ENCODE results near the gene LAMP1. TPM values are rescaled to one million over a fixed set of nuclear protein-coding genes. Genes with fewer than 3 reads are reported as not detected.

Gene LAMP1
- total and polyA plus RNA-seq, 2 of the 4 experiments (the other 2 are of a cell fraction) = 60.6 to 229 TPM

GRCh38 chr13:113358653-113359190 is 61.7 kb downstream of the LAMP1 start:
- Histone ChIP-seq H4K20me1 (ENCODE audit: insufficient read depth, low read length) (no peaks in the 10 kb centered on the region), H3K79me1 (ENCODE audit: low read depth in 1 of 2, low read length in 2 of 2) (no peaks in the 10 kb centered on the region), H2AFZ (replicated peaks; ENCODE audit: low read length, poor library complexity) (no peak overlapping the region), H2BK120ac (ENCODE audit: low read depth, low read length) (no peak overlapping the region), H2AK5ac (ENCODE audit: low read depth, low read length) (no peak overlapping the region), H3K27ac (ENCODE audit: insufficient read depth, low read length) (no peak overlapping the region), H2BK15ac (ENCODE audit: low read depth, low read length) (no peak overlapping the region), H3K9me3 (ENCODE audit: control insufficient read depth, insufficient read depth, low read length) (no peaks in the 10 kb centered on the region), H3K4ac (ENCODE audit: low read depth, low read length) (no peak overlapping the region), H4K5ac (ENCODE audit: low read depth, low read length) (no peak overlapping the region), H3K4me3 (ENCODE audit: insufficient read depth, low read depth, low read length) (no peak overlapping the region), H3K18ac (ENCODE audit: low read depth, low read length) (no peak overlapping the region), H2AK9ac (replicated peaks; ENCODE audit: low read depth, low read length, poor library complexity) (no peak overlapping the region), H3K56ac (ENCODE audit: extremely low read depth, insufficient read depth, low read length) (no peak overlapping the region), H3K23ac (ENCODE audit: low read depth, low read length) (no peak overlapping the region), H3K27me3 (ENCODE audit: control insufficient read depth, insufficient read depth, low read length) (peaks cover 24% of the 10 kb centered on the region), H3K4me1 (ENCODE audit: control insufficient read depth, insufficient read depth, low read length) (no peaks in the 10 kb centered on the region; the same call in 1 of the 2 replicates), H2BK20ac (ENCODE audit: low read depth, low read length) (no peak overlapping the region), H3K9me1 (ENCODE audit: insufficient read depth, low read length) (no peaks in the 10 kb centered on the region), H4K91ac (ENCODE audit: insufficient read depth, low read depth, low read length) (no peak overlapping the region), H2BK5ac (ENCODE audit: low read depth, low read length, poor library complexity, severe bottlenecking) (no peak overlapping the region), H3K4me2 (ENCODE audit: low read depth, low read length) (no peak overlapping the region), H4K8ac (ENCODE audit: low read depth in 2 of 2, low read length in 2 of 2) (no peak overlapping the region), H3K9ac (ENCODE audit: low read depth, low read length) (no peak overlapping the region), H3K14ac (replicated peaks; ENCODE audit: low read depth, low read length) (no peak overlapping the region), H3K36me3 (ENCODE audit: control insufficient read depth, insufficient read depth, low read length) (no peaks in the 10 kb centered on the region)
- DNase-seq (peak; percentile 28), ATAC-seq (ENCODE audit: low read depth) (no peak)
- WGBS, 2 experiments (ENCODE audit: extremely low coverage in 2 of 2, insufficient read length in 1 of 2) = no CpG with 5 or more reads among the region's 6 CpGs
- TF ChIP-seq RFX5 (IDR thresholded peaks at IDR 0.05; ENCODE audit: low read depth, low read length) = no peak
- no peak for TF ChIP-seq RAD21 (IDR thresholded peaks at IDR 0.05; ENCODE audit: low read length)
- TF ChIP-seq BHLHE40 (IDR thresholded peaks at IDR 0.05; ENCODE audit: low read depth, low read length) = peak; percentile 64
- intact Hi-C loops (cut with micrococcal nuclease) = no loop called here
- CTCF ChIA-PET = no interaction called here
- dilution Hi-C loops (cut with HindIII; ENCODE audit: low sequenced_read_pairs, unreplicated experiment) = no loop called here
- POLR2A ChIA-PET (ENCODE audit: unreplicated experiment) = no interaction called here
- no TSS peak for BruUV-seq (replicated peaks)
- in situ Hi-C loops (cut with MboI; ENCODE audit: low sequenced_read_pairs) = no loop called here
